Caki2 (cell line): ENCODE measurements around the gene MGAT5. TPM values are rescaled to one million over a fixed set of nuclear protein-coding genes. Genes with fewer than 3 reads are reported as not detected.

Source experiments
- DNase-seq: peaks from one replicate; pipeline ENCODE4 v3.0.0-alpha.2; 2015; ENCODE audit warnings: low read depth
- in situ Hi-C: cut with HindIII; loops from 2 replicates; pipeline ENCODE4 v1.10.0; 2016; ENCODE audit warnings: low sequenced_read_pairs, low pct_unique_long_range_greater_than_20kb, mixed read lengths
- total RNA-seq: library from RNA; depleted of rRNA; stranded (reverse); fragments of >200 nt; shearing (Covaris generic); gene quantifications from 2 replicates; pipeline ENCODE4 v1.2.3, GENCODE V29; 2014; ENCODE audit warnings: low replicate concordance

Gene MGAT5
- total RNA-seq, 1 experiment from 2014 or later: 28.5 TPM

- no peak for DNase-seq
- in situ Hi-C loops: no loop called here
These were observed 83.8 kb downstream of the MGAT5 start for GRCh38 chr2:134337631-134338030.

GRCh38 chr2:134338208-134338607 lies 84.3 kb downstream of the MGAT5 start:
- in situ Hi-C loops: no loop called here
- no peak for DNase-seq

GRCh38 chr2:134341476-134341875 lies 87.6 kb downstream of the MGAT5 start:
- in situ Hi-C loops: no loop called here
- DNase-seq: no peak

DNA sequence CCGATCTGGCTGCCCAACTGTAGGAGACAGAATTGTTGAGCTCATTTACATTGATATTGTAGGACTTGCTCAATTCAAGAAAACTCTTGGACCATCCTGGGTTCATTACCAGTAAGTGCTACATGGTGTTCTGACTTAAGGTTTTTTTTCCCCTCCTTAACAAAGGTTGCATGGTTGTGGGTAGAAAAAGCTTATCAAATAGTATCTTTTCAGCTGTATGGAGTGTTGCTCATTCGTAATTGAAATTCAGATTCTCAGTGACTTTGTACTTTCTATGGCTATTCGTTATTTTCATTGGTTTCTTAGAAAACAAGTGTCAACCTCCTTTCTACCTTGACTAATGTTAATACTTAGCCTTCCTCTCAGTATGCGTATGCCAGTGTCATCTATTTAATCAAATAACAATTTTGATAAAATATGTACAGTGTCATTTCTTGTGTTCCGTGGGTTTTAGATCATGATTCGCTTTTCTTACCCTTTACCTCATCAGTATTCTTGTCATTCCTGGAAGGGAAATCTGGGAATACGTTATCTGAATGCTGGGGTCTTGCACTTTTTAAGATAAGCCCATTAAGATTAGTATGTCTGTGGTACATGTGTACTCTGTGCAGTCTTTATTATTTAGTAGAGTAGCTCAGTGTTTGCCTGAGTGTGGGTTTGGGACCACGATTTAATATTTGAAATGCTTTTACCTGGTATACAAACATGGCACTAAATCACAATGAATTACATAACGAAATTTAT lies 91.3 kb downstream of the MGAT5 start:
- in situ Hi-C loops: no loop called here
- no peak for DNase-seq

DNA sequence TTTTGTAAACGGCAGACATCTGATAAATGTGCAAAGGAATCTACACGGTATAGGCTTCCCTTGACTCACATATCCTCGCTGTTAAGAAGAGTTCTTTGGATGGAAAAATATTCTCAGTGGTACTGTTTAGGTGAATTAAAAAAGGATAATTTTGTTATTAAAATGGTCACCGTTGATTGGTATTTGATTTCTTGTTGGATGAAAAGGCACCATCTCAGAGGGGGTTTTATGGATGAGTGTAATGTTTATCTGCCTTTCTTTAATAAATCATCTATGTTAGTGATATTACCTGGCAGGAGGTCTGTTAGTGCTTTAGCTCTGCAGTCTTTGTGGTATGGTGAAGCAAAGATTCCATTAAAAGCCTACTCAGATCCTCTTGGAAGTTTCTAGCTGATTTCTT lies 92.3 kb downstream of the MGAT5 start:
- DNase-seq: no peak
- in situ Hi-C loops: no loop called here

GRCh38 chr2:134347756-134348155 lies 93.9 kb downstream of the MGAT5 start:
- in situ Hi-C loops: no loop called here
- no peak for DNase-seq

GRCh38 chr2:134348239-134348638 lies 94.4 kb downstream of the MGAT5 start:
- in situ Hi-C loops: no loop called here
- DNase-seq: no peak

- DNase-seq: no peak
- in situ Hi-C loops: no loop called here
These were observed 94.9 kb downstream of the MGAT5 start for GRCh38 chr2:134348760-134349159.

GRCh38 chr2:134351016-134351415 lies 97.1 kb downstream of the MGAT5 start:
- in situ Hi-C loops: no loop called here
- DNase-seq: no peak

- in situ Hi-C loops: no loop called here
- DNase-seq: no peak
These were observed 98.0 kb downstream of the MGAT5 start for GRCh38 chr2:134351899-134352298.

- no peak for DNase-seq
- in situ Hi-C loops: no loop called here
These were observed 99.0 kb downstream of the MGAT5 start for GRCh38 chr2:134352844-134353243.

- in situ Hi-C loops: no loop called here
These were observed 100.7 kb downstream of the MGAT5 start for GRCh38 chr2:134354611-134355010.

GRCh38 chr2:134357814-134358213 lies 103.9 kb downstream of the MGAT5 start:
- DNase-seq: no peak
- in situ Hi-C loops: no loop called here

More at GRCh38 chr2:134354611-134355010, 100.7 kb downstream of the MGAT5 start:
- DNase-seq: no peak

GRCh38 chr2:134359367-134360081 lies 105.7 kb downstream of the MGAT5 start:
- peak; percentile 7 for DNase-seq
- in situ Hi-C loops: no loop called here

- in situ Hi-C loops: no loop called here
- DNase-seq: no peak
These were observed 107.0 kb downstream of the MGAT5 start for GRCh38 chr2:134360745-134361487.

- in situ Hi-C loops: no loop called here
- no peak for DNase-seq
These were observed 107.8 kb downstream of the MGAT5 start for GRCh38 chr2:134361648-134362047.

GRCh38 chr2:134362152-134362668 lies 108.3 kb downstream of the MGAT5 start:
- no peak for DNase-seq
- in situ Hi-C loops: no loop called here

DNA sequence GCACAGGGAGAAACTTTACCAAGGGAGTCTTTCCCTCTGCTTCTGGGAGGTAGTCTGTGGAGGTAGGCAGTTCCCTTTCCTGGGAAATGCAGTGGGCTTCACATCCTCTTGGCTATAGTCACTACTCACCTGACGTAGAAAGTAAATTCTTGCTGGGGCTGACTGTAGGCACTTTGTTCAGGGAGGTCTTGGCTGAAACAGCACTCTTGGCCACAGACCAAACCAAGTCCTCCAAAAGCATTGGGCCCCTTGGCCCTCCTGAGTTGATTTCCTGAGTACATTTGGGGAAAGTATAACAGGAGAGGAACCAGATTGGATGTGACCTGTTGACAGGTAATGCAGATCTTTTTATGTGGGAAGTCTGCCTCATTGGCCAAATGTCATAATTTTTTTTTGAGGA lies 108.9 kb downstream of the MGAT5 start:
- no peak for DNase-seq
- in situ Hi-C loops: no loop called here

- no peak for DNase-seq
- in situ Hi-C loops: no loop called here
These were observed 111.5 kb downstream of the MGAT5 start for GRCh38 chr2:134365356-134365755.
